Endothelial cell of umbilical vein (primary cell): ENCODE data around the gene C17orf67. TPM values are rescaled to one million over a fixed set of nuclear protein-coding genes. Genes with fewer than 3 reads are reported as not detected.
A peak's percentile ranks its signal among the peaks of the same experiment; 100 is the strongest.

ENCODE experiments used
- BruUV-seq: library from RNA; stranded (reverse); fragments of 400-500 nt; replicated peaks from 2 replicates; lab custom pipeline; 2021; lab: Mats Ljungman, UMichigan
- CTCF ChIA-PET: fragments of 300-600, 350-600 bp; sonication (Branson Sonifier 250); formaldehyde crosslinking; loops from one replicate; lab custom pipeline; 2021; ENCODE audit warnings: antibody characterized with exemption, inconsistent platforms; lab: Charles Lee
- POLR2A ChIA-PET: fragments of 300-600, 350-600 bp; sonication (Branson Sonifier 250); formaldehyde crosslinking; loops from one replicate; lab custom pipeline; 2021; ENCODE audit warnings: antibody characterized with exemption, inconsistent platforms; lab: Charles Lee
- DNase-seq: peaks from one replicate; pipeline ENCODE4 v3.0.0-alpha.2; 2011; ENCODE audit warnings: low read depth, low spot score
- FAIRE-seq: peaks from 2 replicates; lab custom pipeline; 2011; peaks lifted over from hg19 to GRCh38; lab: Jason Lieb, UNC
- H2AFZ ChIP-seq: 2 replicates; pipeline ENCODE4 v1.6.0; 2012; ENCODE audit warnings: low read depth, low read length, control low read depth, inconsistent platforms
- H3K27ac ChIP-seq: 2 replicates; pipeline ENCODE4 v1.5.1; 2011; ENCODE audit warnings: low read depth, mild to moderate bottlenecking, control low read depth, low read length, moderate library complexity; ENCODE audit not compliant: insufficient read depth
- H3K27me3 ChIP-seq, 2 experiments: 2 replicates each; pipeline versions ENCODE4 v1.6.0 to v1.6.1; 2011; ENCODE audit warnings: low read length in 2 of 2, mixed read lengths in 1 of 2; ENCODE audit not compliant: control insufficient read depth in 2 of 2, insufficient read depth in 2 of 2
- H3K36me3 ChIP-seq, 2 experiments: 2 replicates in 1 of 2; 3 replicates in 1 of 2; pipeline ENCODE4 v1.5.1; 2011; ENCODE audit warnings: low read length in 2 of 2, mild to moderate bottlenecking in 1 of 2, moderate library complexity in 1 of 2; ENCODE audit not compliant: control insufficient read depth in 2 of 2, insufficient read depth in 2 of 2; ENCODE audit errors: extremely low read depth in 1 of 2
- H3K4me1 ChIP-seq: 3 replicates; pipeline ENCODE4 v1.5.1; 2011; ENCODE audit warnings: mild to moderate bottlenecking, low read length; ENCODE audit not compliant: control insufficient read depth, insufficient read depth; ENCODE audit errors: extremely low read depth
- H3K4me2 ChIP-seq: 2 replicates; pipeline ENCODE4 v1.6.1; 2011; ENCODE audit warnings: low read length, control low read depth, mixed read lengths; ENCODE audit not compliant: insufficient read depth
- H3K4me3 ChIP-seq, 3 experiments: fragments of 200-600 bp in 1 of 3; sonication (generic), shearing (Covaris generic) in 1 of 3; replicated peaks in 1 of 3; 2 replicates each; pipeline ENCODE4 v1.5.1; 2011 to 2016; ENCODE audit warnings: control low read depth in 3 of 3, low read length in 3 of 3, mild to moderate bottlenecking in 2 of 3, inconsistent platforms in 1 of 3, low read depth in 1 of 3, moderate library complexity in 1 of 3; ENCODE audit not compliant: insufficient read depth in 1 of 3
- H3K79me2 ChIP-seq: 2 replicates; pipeline ENCODE4 v1.6.0; 2012; ENCODE audit warnings: low read length, inconsistent platforms; ENCODE audit not compliant: control insufficient read depth, insufficient read depth
- H3K9ac ChIP-seq: replicated peaks from 2 replicates; pipeline ENCODE3; 2011; ENCODE audit warnings: low read length, control low read depth; ENCODE audit not compliant: insufficient read depth; ENCODE audit errors: extremely low read depth
- H3K9me1 ChIP-seq: replicated peaks from 3 replicates; pipeline ENCODE4 v1.6.0; 2011; ENCODE audit warnings: mild to moderate bottlenecking, low read length; ENCODE audit not compliant: control insufficient read depth, insufficient read depth; ENCODE audit errors: extremely low read depth
- H3K9me3 ChIP-seq: replicated peaks from 2 replicates; pipeline ENCODE4 v1.5.1; 2012; ENCODE audit warnings: low read length, inconsistent platforms; ENCODE audit not compliant: control insufficient read depth, insufficient read depth
- H4K20me1 ChIP-seq: replicated peaks from 2 replicates; pipeline ENCODE3; 2011; ENCODE audit warnings: mild to moderate bottlenecking, low read length; ENCODE audit not compliant: control insufficient read depth, insufficient read depth; ENCODE audit errors: extremely low read depth
- FOS ChIP-seq: IDR thresholded peaks from 2 replicates; pipeline ENCODE4 v1.6.1; 2011; ENCODE audit warnings: mild to moderate bottlenecking, low read length, moderate library complexity, borderline replicate concordance; ENCODE audit not compliant: insufficient read depth
- JUN ChIP-seq: IDR thresholded peaks from 2 replicates; pipeline ENCODE4 v1.6.1; 2011; ENCODE audit warnings: borderline replicate concordance, low read depth; ENCODE audit not compliant: insufficient read length, insufficient read depth
- dilution Hi-C: fragments of 300-500 bp; cut with MboI; formaldehyde crosslinking; loops from one replicate; pipeline ENCODE4 v1.15.0; 2019; ENCODE audit warnings: low sequenced_read_pairs; ENCODE audit not compliant: extremely low pct_ligation_motif_present
- intact Hi-C: fragments of 100-400 bp; cut with micrococcal nuclease; formaldehyde crosslinking; loops from one replicate; pipeline ENCODE4 v1.10.0; 2022
- polyA plus RNA-seq, 4 experiments: library from polyadenylated mRNA; depleted of rRNA in 3 of 4; stranded (reverse) in 3 of 4; unstranded in 1 of 4; fragments of >200 nt; gene quantifications; 2 replicates each; pipeline versions ENCODE4 v1.2.1 to v1.2.3, GENCODE V29; 2011 to 2012; ENCODE audit warnings: missing spikeins in 1 of 4
- total RNA-seq: library from RNA; stranded (reverse); gene quantifications from 2 replicates; pipeline ENCODE4 v1.2.3, GENCODE V29; 2021
- TF ChIP-seq, protein P1 (sequence below), 2 donors: IDR thresholded peaks; 1 replicate in 1 of 2; 2 replicates in 1 of 2; pipeline ENCODE4 v1.5.1; 2011; ENCODE audit warnings: low read length in 2 of 2, mild to moderate bottlenecking in 2 of 2, moderate library complexity in 2 of 2, control low read depth in 1 of 2, inconsistent platforms in 1 of 2, low read depth in 1 of 2; ENCODE audit not compliant: insufficient read depth in 1 of 2; ENCODE audit errors: extremely low read depth in 1 of 2

C17orf67 gene
- total and polyA plus RNA-seq, 2 donors (not counting 3 experiments of a cell fraction or from before 2014, with no cell fraction given), result 1.9 to 5.8 TPM

DNA sequence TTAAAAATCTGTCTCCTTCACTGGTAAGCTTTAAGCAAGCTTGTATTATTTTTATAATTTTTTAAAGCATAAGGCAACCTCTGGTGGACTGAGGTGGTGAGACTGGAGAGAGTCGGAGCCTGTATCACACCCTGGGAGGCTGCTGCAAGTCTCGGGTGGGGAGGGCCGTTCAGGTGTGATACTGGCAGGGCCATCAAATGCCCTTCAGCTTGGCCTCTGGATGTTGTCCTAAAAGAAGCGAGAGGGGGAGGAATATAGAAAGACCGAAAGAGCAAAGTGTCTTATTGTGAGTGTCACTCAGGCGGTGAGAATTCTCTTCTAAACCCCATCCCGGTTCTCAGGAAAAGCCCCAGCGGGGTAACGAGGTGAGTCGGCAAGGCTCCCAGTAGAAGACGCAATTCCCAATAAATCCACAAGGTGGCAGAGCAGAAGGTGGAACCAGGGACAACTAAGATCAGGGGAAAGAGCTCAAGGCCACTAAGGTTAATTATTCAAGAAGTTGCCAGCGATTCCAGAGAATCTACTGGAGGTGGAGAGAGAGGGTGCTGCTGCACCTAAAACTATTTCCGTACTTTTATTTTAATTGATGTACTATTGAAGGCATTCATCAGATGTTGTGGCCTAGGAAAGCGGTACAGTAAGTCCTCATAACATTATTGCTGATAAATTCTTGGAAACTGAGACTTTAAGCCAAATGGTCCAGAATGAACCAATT, 14.1 kb downstream of the C17orf67 start:
- Histone ChIP-seq H3K9ac (no peak overlapping the region), H3K27ac (no peak overlapping the region), H4K20me1 (no peaks in the 10 kb centered on the region), H3K79me2 (no peaks in the 10 kb centered on the region), H3K4me1 (peaks cover 24% of the 10 kb centered on the region), H3K9me3 (no peaks in the 10 kb centered on the region), H2AFZ (peak overlapping the region; percentile 68), H3K36me3 (no peaks in the 10 kb centered on the region), H3K4me2 (no peak overlapping the region), H3K4me3 (no peak overlapping the region), H3K9me1 (no peaks in the 10 kb centered on the region), H3K27me3 (no peaks in the 10 kb centered on the region)
- CTCF ChIA-PET, result interaction anchor here (0.6 to 8.4 kb wide), 54 partner anchors 9 to 320 kb away, joined by 3 to 148 read pairs (median 5); partner anchors contain the start of genes C17orf67, COIL, DGKE and NOG
- dilution Hi-C loops (no loop called here), intact Hi-C loops (loop anchor here (1.0 to 5.0 kb wide), 7 partner anchors 14 to 266 kb away; partner anchors contain the start of genes AKAP1, C17orf67, COIL and NOG)
- no TSS peak for BruUV-seq
- DNase-seq (peak; percentile 79), FAIRE-seq (peak; percentile 72)
- TF ChIP-seq, protein P1, sequence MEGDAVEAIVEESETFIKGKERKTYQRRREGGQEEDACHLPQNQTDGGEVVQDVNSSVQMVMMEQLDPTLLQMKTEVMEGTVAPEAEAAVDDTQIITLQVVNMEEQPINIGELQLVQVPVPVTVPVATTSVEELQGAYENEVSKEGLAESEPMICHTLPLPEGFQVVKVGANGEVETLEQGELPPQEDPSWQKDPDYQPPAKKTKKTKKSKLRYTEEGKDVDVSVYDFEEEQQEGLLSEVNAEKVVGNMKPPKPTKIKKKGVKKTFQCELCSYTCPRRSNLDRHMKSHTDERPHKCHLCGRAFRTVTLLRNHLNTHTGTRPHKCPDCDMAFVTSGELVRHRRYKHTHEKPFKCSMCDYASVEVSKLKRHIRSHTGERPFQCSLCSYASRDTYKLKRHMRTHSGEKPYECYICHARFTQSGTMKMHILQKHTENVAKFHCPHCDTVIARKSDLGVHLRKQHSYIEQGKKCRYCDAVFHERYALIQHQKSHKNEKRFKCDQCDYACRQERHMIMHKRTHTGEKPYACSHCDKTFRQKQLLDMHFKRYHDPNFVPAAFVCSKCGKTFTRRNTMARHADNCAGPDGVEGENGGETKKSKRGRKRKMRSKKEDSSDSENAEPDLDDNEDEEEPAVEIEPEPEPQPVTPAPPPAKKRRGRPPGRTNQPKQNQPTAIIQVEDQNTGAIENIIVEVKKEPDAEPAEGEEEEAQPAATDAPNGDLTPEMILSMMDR (IDR thresholded peaks at IDR 0.05; ENCODE audit: extremely low read depth in 1 of 2, insufficient read depth in 1 of 2, low read depth in 1 of 2, low read length in 2 of 2), result peak; percentile 67 to 80
- no peak for TF ChIP-seq JUN
- no peak for TF ChIP-seq FOS
- POLR2A ChIA-PET, result interaction anchor here (0.6 kb wide), 1 partner anchor 274 kb away, joined by 9 read pairs; no protein-coding TSS in a partner anchor
